Activated CD4-positive, alpha-beta T cell treated with anti-CD3 and anti-CD28 coated beads for 24 hours (primary cell): ENCODE measurements around the gene CCDC89.

Experiments used
- DNase-seq, 2 donors: peaks; one replicate each; pipeline ENCODE4 v3.0.0-alpha.2; 2020; ENCODE audit warnings: low read depth in 2 of 2

Gene CCDC89

GRCh38 chr11:85652786-85653447 lies 33.1 kb downstream of the CCDC89 start:
- DNase-seq, result no peak

GRCh38 chr11:85651118-85651517 lies 34.9 kb downstream of the CCDC89 start:
- DNase-seq, result no peak

- DNase-seq, result peak; percentile 87 to 92
These were observed 38.2 kb downstream of the CCDC89 start, which contains the start of gene TMEM126A for GRCh38 chr11:85647604-85648299. TMEM126A (plus strand) TSS chr11:85647967; CDS start chr11:85650256, 2,289 bp downstream.

- DNase-seq, result no peak
These were observed 38.9 kb downstream of the CCDC89 start for GRCh38 chr11:85647078-85647477.

- no peak for DNase-seq
These were observed 42.8 kb downstream of the CCDC89 start for GRCh38 chr11:85643191-85643614.

GRCh38 chr11:85634747-85635146 lies 51.2 kb downstream of the CCDC89 start:
- no peak for DNase-seq
